Pericardium fibroblast (primary cell): Measurements from ENCODE around the gene KCNJ9. TPM values are rescaled to one million over a fixed set of nuclear protein-coding genes. Genes with fewer than 3 reads are reported as not detected.

Source experiments
- total RNA-seq: library from RNA; depleted of rRNA; stranded (reverse); fragments of >200 nt; gene quantifications from 2 replicates; pipeline ENCODE4 v1.2.3, GENCODE V29; 2015

KCNJ9 gene
- total RNA-seq: 0.60 TPM in 1 of 2 replicates, not detected in the other

DNA sequence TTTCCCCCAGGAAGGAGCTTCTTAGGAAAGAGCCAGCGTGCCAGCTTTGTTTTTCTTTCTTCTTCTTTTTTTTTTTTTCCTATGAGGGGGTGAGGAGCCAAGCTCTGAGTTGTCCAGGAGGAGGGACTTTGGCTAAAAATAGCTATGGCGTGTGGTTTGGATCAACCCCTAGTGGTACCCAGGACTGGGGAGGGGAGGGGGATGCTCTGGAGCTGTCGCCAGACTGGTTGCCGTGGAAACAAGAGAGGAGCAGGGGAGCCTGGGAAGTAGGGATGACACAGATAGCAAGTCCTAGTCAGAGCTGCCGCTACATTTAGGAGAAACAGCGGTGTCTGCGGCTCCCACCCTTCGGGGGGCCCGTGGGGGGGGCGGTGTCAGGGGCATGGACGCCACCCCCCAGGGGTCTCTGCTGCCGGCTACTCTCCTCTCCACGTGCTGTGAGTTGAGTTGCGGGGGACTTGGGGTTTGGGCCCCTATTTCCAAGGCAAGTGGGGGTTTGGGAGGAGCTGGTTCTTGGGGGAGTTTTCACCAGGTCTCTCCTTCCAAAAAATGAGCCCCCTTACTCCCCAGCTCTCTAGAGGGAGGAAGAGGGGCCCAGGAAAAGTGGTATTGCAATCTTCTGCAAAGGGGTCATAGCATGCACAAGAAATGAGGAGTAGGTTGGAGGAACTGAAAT lies at the start of gene KCNJ9:
Gene KCNJ9 (plus strand): TSS at position 278 of the 676 bp plus-strand sequence. CDS start 2,493 bp downstream, outside the sequence.

DNA sequence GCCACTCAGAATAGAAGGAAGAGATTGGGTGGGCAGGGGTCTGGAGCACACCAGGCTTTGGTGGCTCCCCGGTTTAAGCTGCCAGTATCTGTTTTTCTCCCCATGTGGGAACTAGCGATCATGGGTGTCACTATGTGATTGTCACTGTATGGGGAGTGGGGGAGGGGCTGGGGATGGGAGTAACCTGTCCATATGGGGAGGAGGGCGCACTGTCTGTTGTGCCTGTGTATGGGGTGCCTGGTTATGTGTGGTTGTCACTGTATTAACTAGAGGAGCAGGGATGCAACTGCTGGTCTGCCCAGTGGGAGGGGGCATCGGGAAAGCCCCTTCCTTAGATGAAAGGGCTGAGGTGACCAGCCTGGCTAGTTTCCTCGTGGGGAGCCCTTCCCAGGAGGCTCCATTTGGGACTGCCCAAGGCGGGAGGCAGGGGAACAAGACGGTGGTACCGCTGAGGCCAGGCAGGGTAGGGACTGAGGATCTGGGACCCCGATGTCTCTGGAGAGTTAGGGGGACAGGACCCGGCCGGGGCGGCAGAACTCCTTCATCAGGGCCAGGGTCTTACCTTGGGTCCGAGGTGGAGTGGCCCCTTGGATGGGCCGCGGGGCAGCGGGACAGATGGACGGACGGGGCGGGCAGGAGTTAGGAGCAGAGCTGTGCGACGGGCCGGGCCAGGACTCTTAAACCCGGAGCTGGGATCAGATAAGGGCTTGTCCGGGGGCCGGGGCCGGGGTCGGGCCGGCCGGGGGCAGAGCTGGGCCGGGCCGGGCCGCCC lies 11.7 kb upstream of the KCNJ9 start, which contains the start of gene KCNJ10:
Gene KCNJ10 (minus strand): TSS at position 701 of the 772 bp plus-strand sequence. CDS start 27,628 bp downstream, outside the sequence.

DNA sequence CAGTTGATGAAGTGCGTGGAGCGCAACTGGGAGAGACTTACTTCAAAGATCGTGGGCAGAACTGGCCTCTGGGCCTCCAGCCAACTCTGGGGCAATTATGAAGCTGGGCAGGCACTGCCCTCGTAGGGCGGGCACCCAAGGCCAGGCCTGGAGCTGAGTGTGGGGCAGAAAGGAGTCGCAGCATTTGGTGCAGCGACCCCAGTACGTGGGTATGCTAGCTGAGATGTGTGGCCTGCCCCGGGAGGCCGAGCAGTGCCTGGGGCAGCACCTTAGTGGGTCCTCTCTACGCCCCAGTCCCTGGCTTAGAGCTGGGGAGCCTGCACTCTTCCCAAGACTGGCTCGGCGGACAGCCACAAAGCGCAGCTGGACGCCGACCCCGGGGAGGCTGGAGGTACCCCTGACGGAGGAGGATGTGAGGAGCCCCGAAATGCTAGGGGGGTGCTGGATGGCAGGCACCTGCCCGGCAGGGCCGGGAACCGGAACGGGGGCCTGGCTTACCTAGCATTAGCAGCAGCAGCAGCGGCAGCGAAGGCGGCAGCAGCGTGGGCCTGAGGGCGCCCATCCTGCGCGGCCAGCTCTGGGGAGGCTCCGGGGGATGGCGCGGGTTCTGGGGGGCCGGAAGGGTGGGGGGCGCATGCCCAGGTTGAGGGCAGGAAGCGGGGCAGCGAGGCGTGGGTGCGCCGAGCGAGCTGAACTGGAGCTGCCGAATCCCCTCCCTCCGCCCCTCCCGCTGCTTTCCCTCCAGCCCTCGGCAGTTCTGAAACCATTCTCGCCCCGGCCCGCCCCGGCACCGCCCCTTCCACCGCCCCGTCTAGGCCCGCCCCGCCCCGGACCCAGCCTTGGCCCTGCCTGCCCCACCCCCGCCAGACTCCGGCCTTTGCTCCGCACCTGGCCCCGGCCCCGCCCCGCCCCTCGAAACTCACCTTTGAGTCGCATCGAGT lies 16.8 kb downstream of the KCNJ9 start, which contains the start of gene IGSF8:
Gene IGSF8 (minus strand): TSS at position 709 of the 941 bp plus-strand sequence. CDS start 147 bp downstream, at position 562.

GRCh38 chr1:160115545-160116282 lies 34.4 kb downstream of the KCNJ9 start, which contains the start of gene ATP1A2:
Gene ATP1A2, plus strand, starts transcription at chr1:160115759. Its CDS starts 103 bp downstream, at chr1:160115862.

Other genes starting within 250 kb of the KCNJ9 start
- 0.12 TPM in 1 of 2 replicates, not detected in the other for gene VSIG8, start 218.9 kb upstream of the KCNJ9 start, total RNA-seq
- 0.12 TPM in 1 of 2 replicates, not detected in the other for gene CFAP45, start 181.4 kb upstream of the KCNJ9 start, total RNA-seq
- gene TAGLN2, start 156.0 kb upstream of the KCNJ9 start, total RNA-seq: 251 and 454 TPM in 2 replicates
- 0.09 and 2.0 TPM in 2 replicates for gene IGSF9, start 135.9 kb upstream of the KCNJ9 start, total RNA-seq
- gene SLAMF9, start 127.3 kb upstream of the KCNJ9 start, total RNA-seq: not detected in 2 replicates
- 2.3 TPM in 2 replicates for gene PIGM, start 49.5 kb upstream of the KCNJ9 start, total RNA-seq
- 0.12 TPM in 1 of 2 replicates, not detected in the other for gene KCNJ10, start 11.4 kb upstream of the KCNJ9 start, total RNA-seq
- 11.2 and 15.9 TPM in 2 replicates for gene IGSF8, start 17.1 kb downstream of the KCNJ9 start, total RNA-seq
- 1.2 and 1.8 TPM in 2 replicates for gene ATP1A2, start 34.2 kb downstream of the KCNJ9 start, total RNA-seq
- not detected in 2 replicates for gene ATP1A4, start 70.1 kb downstream of the KCNJ9 start, total RNA-seq
- gene CASQ1, start 109.0 kb downstream of the KCNJ9 start, total RNA-seq: not detected in 2 replicates
- 70.1 and 149 TPM in 2 replicates for gene PEA15, start 123.8 kb downstream of the KCNJ9 start, total RNA-seq
- gene DCAF8, start 181.0 kb downstream of the KCNJ9 start, total RNA-seq: 48.1 and 54.1 TPM in 2 replicates
- 31.9 and 48.5 TPM in 2 replicates for gene PEX19, start 203.6 kb downstream of the KCNJ9 start, total RNA-seq